Chondrocyte (in vitro differentiated cells): ENCODE results near the gene CTNND2. TPM values are rescaled to one million over a fixed set of nuclear protein-coding genes. Genes with fewer than 3 reads are reported as not detected.

Experiments used
- DNase-seq: peaks from one replicate; pipeline ENCODE4 v3.0.0; 2021; ENCODE audit warnings: mixed read lengths, low spot score
- H3K27ac Mint-ChIP-seq: one replicate; pipeline ENCODE4 v1.8.0; 2021; ENCODE audit warnings: mild to moderate bottlenecking, moderate library complexity, mixed read lengths; ENCODE audit not compliant: unreplicated experiment
- H3K27me3 Mint-ChIP-seq: 2 replicates; pipeline ENCODE4 v1.8.0; 2021; ENCODE audit warnings: low read depth, mixed read lengths
- H3K36me3 Mint-ChIP-seq: 2 replicates; pipeline ENCODE4 v1.8.0; 2021; ENCODE audit warnings: low read depth, mixed read lengths
- H3K4me1 Mint-ChIP-seq: 2 replicates; pipeline ENCODE4 v1.8.0; 2021; ENCODE audit warnings: low read depth, mild to moderate bottlenecking, mixed read lengths
- H3K4me3 Mint-ChIP-seq: one replicate; pipeline ENCODE4 v1.8.0; 2021; ENCODE audit warnings: mild to moderate bottlenecking, moderate library complexity, mixed read lengths; ENCODE audit not compliant: unreplicated experiment
- H3K9me3 Mint-ChIP-seq: 2 replicates; pipeline ENCODE4 v1.8.0; 2021; ENCODE audit warnings: low read depth, mixed read lengths
- CTCF ChIP-seq: fragments of 200-600 bp; sonication (generic); IDR thresholded peaks from 2 replicates; pipeline ENCODE4 v1.5.0; 2021; ENCODE audit warnings: antibody characterized with exemption, mild to moderate bottlenecking, moderate library complexity
- total RNA-seq: library from RNA; stranded (reverse); gene quantifications from 3 replicates; pipeline ENCODE4 v1.2.1, GENCODE V29; 2021

CTNND2 gene
- total RNA-seq, 1 donor from 2014 or later, result 2.1 TPM

- Mint-ChIP-seq H3K4me3 (no peak overlapping the region), H3K27me3 (no peaks in the 10 kb centered on the region), H3K27ac (no peak overlapping the region), H3K9me3 (no peaks in the 10 kb centered on the region), H3K36me3 (no peaks in the 10 kb centered on the region), H3K4me1 (no peaks in the 10 kb centered on the region)
- DNase-seq, result no peak
- TF ChIP-seq CTCF, result no peak
These were observed 94.8 kb downstream of the CTNND2 start for GRCh38 chr5:11809407-11809806.

- TF ChIP-seq CTCF, result no peak
- Mint-ChIP-seq H3K4me1 (no peaks in the 10 kb centered on the region), H3K36me3 (no peaks in the 10 kb centered on the region), H3K9me3 (no peaks in the 10 kb centered on the region), H3K4me3 (no peak overlapping the region), H3K27me3 (no peaks in the 10 kb centered on the region), H3K27ac (no peak overlapping the region)
- no peak for DNase-seq
These were observed 100.8 kb downstream of the CTNND2 start for GRCh38 chr5:11803436-11803835.

- DNase-seq, result no peak
- H3K27me3 Mint-ChIP-seq, result no peaks in the 10 kb centered on the region
- no peak overlapping the region for H3K27ac Mint-ChIP-seq
- H3K9me3 Mint-ChIP-seq, result no peaks in the 10 kb centered on the region
- H3K4me1 Mint-ChIP-seq, result no peaks in the 10 kb centered on the region
- no peak overlapping the region for H3K4me3 Mint-ChIP-seq
- TF ChIP-seq CTCF, result no peak
- H3K36me3 Mint-ChIP-seq, result no peaks in the 10 kb centered on the region
These were observed 103.2 kb downstream of the CTNND2 start for GRCh38 chr5:11801061-11801460.

- H3K4me3 Mint-ChIP-seq, result no peak overlapping the region
- H3K36me3 Mint-ChIP-seq, result no peaks in the 10 kb centered on the region
- no peak for DNase-seq
These were observed 107.1 kb downstream of the CTNND2 start for GRCh38 chr5:11797132-11797531.

GRCh38 chr5:11793396-11793795 is 110.8 kb downstream of the CTNND2 start:
- Mint-ChIP-seq H3K4me3 (no peak overlapping the region), H3K36me3 (no peaks in the 10 kb centered on the region), H3K9me3 (peaks cover 4% of the 10 kb centered on the region), H3K4me1 (no peaks in the 10 kb centered on the region), H3K27ac (no peak overlapping the region), H3K27me3 (peaks cover 3% of the 10 kb centered on the region)
- DNase-seq, result no peak
- TF ChIP-seq CTCF, result no peak

More at GRCh38 chr5:11797132-11797531, 107.1 kb downstream of the CTNND2 start:
- Mint-ChIP-seq H3K27ac (no peak overlapping the region), H3K27me3 (no peaks in the 10 kb centered on the region), H3K4me1 (no peaks in the 10 kb centered on the region), H3K9me3 (no peaks in the 10 kb centered on the region)
- no peak for TF ChIP-seq CTCF
